Measurements from ENCODE around the gene PCDH15. TPM values are rescaled to one million over a fixed set of nuclear protein-coding genes. Genes with fewer than 3 reads are reported as not detected.

The PCDH15 gene
- total and polyA plus RNA-seq, 2 experiments from 2014 or later = 1.1 to 1.7 TPM

GRCh38 chr10:54091237-54091636 is 709.8 kb downstream of the PCDH15 start:
- Histone ChIP-seq H3K27ac (no peak overlapping the region), H2AFZ (no peak overlapping the region), H3K36me3 (replicated peaks; ENCODE audit: insufficient read depth, low read depth) (no peaks in the 10 kb centered on the region), H3K27me3 (no peaks in the 10 kb centered on the region), H3K4me1 (ENCODE audit: insufficient read depth) (no peaks in the 10 kb centered on the region), H3K4me3 (no peak overlapping the region), H3K79me2 (no peaks in the 10 kb centered on the region), H4K20me1 (ENCODE audit: insufficient read depth, poor library complexity, severe bottlenecking) (no peaks in the 10 kb centered on the region), H3K9me3 (ENCODE audit: low read depth) (no peaks in the 10 kb centered on the region), H3K4me2 (no peak overlapping the region), H3K9me2 (replicated peaks; ENCODE audit: insufficient read depth) (no peaks in the 10 kb centered on the region)
- WGBS (ENCODE audit: low lambda C conversion rate, missing lambda C conversion rate) = 39% methylated on average over 2 of the region's 2 CpGs
- no peak for DNase-seq (ENCODE audit: low spot score)
- TF ChIP-seq EZH2 (IDR thresholded peaks at IDR 0.05; ENCODE audit: borderline replicate concordance) (no peak), EZH2phosphoT487 (IDR thresholded peaks at IDR 0.05; ENCODE audit: low read depth, severe bottlenecking, unreplicated experiment) (no peak)
- TF ChIP-seq, protein P1, sequence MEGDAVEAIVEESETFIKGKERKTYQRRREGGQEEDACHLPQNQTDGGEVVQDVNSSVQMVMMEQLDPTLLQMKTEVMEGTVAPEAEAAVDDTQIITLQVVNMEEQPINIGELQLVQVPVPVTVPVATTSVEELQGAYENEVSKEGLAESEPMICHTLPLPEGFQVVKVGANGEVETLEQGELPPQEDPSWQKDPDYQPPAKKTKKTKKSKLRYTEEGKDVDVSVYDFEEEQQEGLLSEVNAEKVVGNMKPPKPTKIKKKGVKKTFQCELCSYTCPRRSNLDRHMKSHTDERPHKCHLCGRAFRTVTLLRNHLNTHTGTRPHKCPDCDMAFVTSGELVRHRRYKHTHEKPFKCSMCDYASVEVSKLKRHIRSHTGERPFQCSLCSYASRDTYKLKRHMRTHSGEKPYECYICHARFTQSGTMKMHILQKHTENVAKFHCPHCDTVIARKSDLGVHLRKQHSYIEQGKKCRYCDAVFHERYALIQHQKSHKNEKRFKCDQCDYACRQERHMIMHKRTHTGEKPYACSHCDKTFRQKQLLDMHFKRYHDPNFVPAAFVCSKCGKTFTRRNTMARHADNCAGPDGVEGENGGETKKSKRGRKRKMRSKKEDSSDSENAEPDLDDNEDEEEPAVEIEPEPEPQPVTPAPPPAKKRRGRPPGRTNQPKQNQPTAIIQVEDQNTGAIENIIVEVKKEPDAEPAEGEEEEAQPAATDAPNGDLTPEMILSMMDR (IDR thresholded peaks at IDR 0.05; ENCODE audit: poor library complexity) = no peak

GRCh38 chr10:54081950-54082349 is 719.1 kb downstream of the PCDH15 start:
- DNase-seq (ENCODE audit: low spot score) = no peak
- TF ChIP-seq EZH2 (IDR thresholded peaks at IDR 0.05; ENCODE audit: borderline replicate concordance) (no peak), EZH2phosphoT487 (IDR thresholded peaks at IDR 0.05; ENCODE audit: low read depth, severe bottlenecking, unreplicated experiment) (no peak)
- TF ChIP-seq, protein P1 (IDR thresholded peaks at IDR 0.05; ENCODE audit: poor library complexity) = no peak
- H3K27me3 ChIP-seq = no peaks in the 10 kb centered on the region
- H3K4me3 ChIP-seq = no peak overlapping the region
- WGBS (ENCODE audit: low lambda C conversion rate, missing lambda C conversion rate) = 83% methylated on average over 2 of the region's 2 CpGs
- H3K4me2 ChIP-seq = no peak overlapping the region
- H3K27ac ChIP-seq = no peak overlapping the region
- no peaks in the 10 kb centered on the region for H3K4me1 ChIP-seq (ENCODE audit: insufficient read depth)
- no peak overlapping the region for H2AFZ ChIP-seq
- H3K9me2 ChIP-seq (replicated peaks; ENCODE audit: insufficient read depth) = no peaks in the 10 kb centered on the region
- no peaks in the 10 kb centered on the region for H3K9me3 ChIP-seq (ENCODE audit: low read depth)
- no peaks in the 10 kb centered on the region for H4K20me1 ChIP-seq (ENCODE audit: insufficient read depth, poor library complexity, severe bottlenecking)
- H3K36me3 ChIP-seq (replicated peaks; ENCODE audit: insufficient read depth, low read depth) = no peaks in the 10 kb centered on the region
- no peaks in the 10 kb centered on the region for H3K79me2 ChIP-seq

- H3K4me2 ChIP-seq = no peak overlapping the region
- DNase-seq (ENCODE audit: low spot score) = no peak
- TF ChIP-seq EZH2 (IDR thresholded peaks at IDR 0.05; ENCODE audit: borderline replicate concordance) = no peak
- TF ChIP-seq EZH2phosphoT487 (IDR thresholded peaks at IDR 0.05; ENCODE audit: low read depth, severe bottlenecking, unreplicated experiment) = no peak
- TF ChIP-seq, protein P1 (IDR thresholded peaks at IDR 0.05; ENCODE audit: poor library complexity) = no peak
- H3K36me3 ChIP-seq (replicated peaks; ENCODE audit: insufficient read depth, low read depth) = no peaks in the 10 kb centered on the region
- H3K27me3 ChIP-seq = no peaks in the 10 kb centered on the region
- H3K9me3 ChIP-seq (ENCODE audit: low read depth) = no peaks in the 10 kb centered on the region
- no peaks in the 10 kb centered on the region for H4K20me1 ChIP-seq (ENCODE audit: insufficient read depth, poor library complexity, severe bottlenecking)
- H3K79me2 ChIP-seq = no peaks in the 10 kb centered on the region
- no peak overlapping the region for H3K4me3 ChIP-seq
- WGBS (ENCODE audit: low lambda C conversion rate, missing lambda C conversion rate) = 92% methylated on average over 1 of the region's 1 CpG
- no peak overlapping the region for H3K27ac ChIP-seq
- H3K9me2 ChIP-seq (replicated peaks; ENCODE audit: insufficient read depth) = no peaks in the 10 kb centered on the region
- H2AFZ ChIP-seq = no peak overlapping the region
- H3K4me1 ChIP-seq (ENCODE audit: insufficient read depth) = no peaks in the 10 kb centered on the region
These were observed 733.7 kb downstream of the PCDH15 start for GRCh38 chr10:54067361-54067760.

DNA sequence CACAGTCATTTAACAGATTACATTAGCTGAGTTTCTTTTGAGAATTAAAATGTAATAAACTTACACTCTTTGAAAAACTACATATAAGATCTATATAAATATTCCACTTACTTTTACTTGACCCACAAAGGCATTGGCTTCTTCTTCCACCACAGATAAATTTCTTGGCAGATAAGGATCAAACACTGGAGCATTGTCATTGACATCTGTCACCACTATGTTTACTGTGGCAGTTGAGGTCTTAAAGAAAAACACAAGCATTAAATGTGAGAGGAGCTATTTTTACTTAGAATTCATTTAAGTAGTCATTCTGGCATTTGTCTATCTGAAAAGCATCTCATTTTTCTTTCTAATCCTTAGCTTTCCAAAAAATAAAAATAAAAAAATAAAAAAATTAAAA is 734.4 kb downstream of the PCDH15 start:
- no peaks in the 10 kb centered on the region for H3K79me2 ChIP-seq
- no peaks in the 10 kb centered on the region for H4K20me1 ChIP-seq (ENCODE audit: insufficient read depth, poor library complexity, severe bottlenecking)
- DNase-seq (ENCODE audit: low spot score) = no peak
- H2AFZ ChIP-seq = no peak overlapping the region
- no peak overlapping the region for H3K4me3 ChIP-seq
- H3K4me2 ChIP-seq = no peak overlapping the region
- no peaks in the 10 kb centered on the region for H3K27me3 ChIP-seq
- H3K36me3 ChIP-seq (replicated peaks; ENCODE audit: insufficient read depth, low read depth) = no peaks in the 10 kb centered on the region
- no peaks in the 10 kb centered on the region for H3K9me2 ChIP-seq (replicated peaks; ENCODE audit: insufficient read depth)
- no peak overlapping the region for H3K27ac ChIP-seq
- TF ChIP-seq EZH2phosphoT487 (IDR thresholded peaks at IDR 0.05; ENCODE audit: low read depth, severe bottlenecking, unreplicated experiment) (no peak), EZH2 (IDR thresholded peaks at IDR 0.05; ENCODE audit: borderline replicate concordance) (no peak)
- TF ChIP-seq, protein P1 (IDR thresholded peaks at IDR 0.05; ENCODE audit: poor library complexity) = no peak
- no peaks in the 10 kb centered on the region for H3K9me3 ChIP-seq (ENCODE audit: low read depth)
- no peaks in the 10 kb centered on the region for H3K4me1 ChIP-seq (ENCODE audit: insufficient read depth)
